ENCODE data around the gene RYR2.

DNA sequence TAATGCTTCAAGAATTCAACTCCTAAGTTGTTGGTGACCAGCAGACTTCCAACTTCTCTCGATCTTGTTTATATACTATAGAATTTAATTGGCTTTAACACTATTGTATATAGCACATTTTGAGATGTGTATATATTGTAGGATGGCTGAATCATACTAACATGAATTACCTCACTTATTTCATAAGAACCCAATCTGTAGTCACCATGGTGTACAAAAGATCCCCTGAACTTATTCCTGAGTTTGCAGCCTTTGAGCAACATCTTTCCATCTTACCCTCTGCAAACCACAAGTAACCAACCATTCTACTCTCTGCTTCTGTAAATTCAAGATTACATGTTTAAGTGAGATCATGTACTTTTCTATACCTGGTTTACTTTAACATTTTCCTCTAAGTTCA, 836.4 kb downstream of the RYR2 start:
- TF ChIP-seq, protein P1, sequence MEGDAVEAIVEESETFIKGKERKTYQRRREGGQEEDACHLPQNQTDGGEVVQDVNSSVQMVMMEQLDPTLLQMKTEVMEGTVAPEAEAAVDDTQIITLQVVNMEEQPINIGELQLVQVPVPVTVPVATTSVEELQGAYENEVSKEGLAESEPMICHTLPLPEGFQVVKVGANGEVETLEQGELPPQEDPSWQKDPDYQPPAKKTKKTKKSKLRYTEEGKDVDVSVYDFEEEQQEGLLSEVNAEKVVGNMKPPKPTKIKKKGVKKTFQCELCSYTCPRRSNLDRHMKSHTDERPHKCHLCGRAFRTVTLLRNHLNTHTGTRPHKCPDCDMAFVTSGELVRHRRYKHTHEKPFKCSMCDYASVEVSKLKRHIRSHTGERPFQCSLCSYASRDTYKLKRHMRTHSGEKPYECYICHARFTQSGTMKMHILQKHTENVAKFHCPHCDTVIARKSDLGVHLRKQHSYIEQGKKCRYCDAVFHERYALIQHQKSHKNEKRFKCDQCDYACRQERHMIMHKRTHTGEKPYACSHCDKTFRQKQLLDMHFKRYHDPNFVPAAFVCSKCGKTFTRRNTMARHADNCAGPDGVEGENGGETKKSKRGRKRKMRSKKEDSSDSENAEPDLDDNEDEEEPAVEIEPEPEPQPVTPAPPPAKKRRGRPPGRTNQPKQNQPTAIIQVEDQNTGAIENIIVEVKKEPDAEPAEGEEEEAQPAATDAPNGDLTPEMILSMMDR (IDR thresholded peaks at IDR 0.05): no peak
- no peak for TF ChIP-seq PBX3 (IDR thresholded peaks at IDR 0.05)
- TF ChIP-seq ZBTB33 (IDR thresholded peaks at IDR 0.05; ENCODE audit: borderline replicate concordance, low read depth): no peak
- no peak for TF ChIP-seq TAF1 (IDR thresholded peaks at IDR 0.05; ENCODE audit: borderline replicate concordance, low read depth, low read length)

Measured in SK-N-SH (cell line).